Heart left ventricle (tissue), 13 donors: Measurements from ENCODE around the gene DAB2IP.

Experiments
- POLR2A ChIP-seq, 2 donors: fragments of 450-650 bp; IDR thresholded peaks; one replicate each; pipeline ENCODE4 v1.6.1; 2017; ENCODE audit warnings: antibody characterized with exemption in 2 of 2, mild to moderate bottlenecking in 2 of 2, moderate library complexity in 2 of 2
- TF ChIP-seq, protein P1 (sequence below), 12 donors: fragments of 200-600 bp; sonication (generic) in 4 of 12; IDR thresholded peaks; one replicate each; pipeline versions ENCODE4 v1.5.0 to v1.8.0; 2018 to 2022; ENCODE audit warnings: antibody characterized with exemption in 12 of 12, mild to moderate bottlenecking in 5 of 12
- donor health status: ischemic (EF 13 %, LVEDD 7.1; RV severe dilation, severe dysfunction).
- donor health status: DM: no; HTN: yes; CAD: no.
- donor health status: DM: no; HTN: no; CAD: no.
- donor health status: ischemic (EF 25% LVEDD 6.9; RV normal size, moderate dysfunction).
- donor health status: ischemic (EF 25% LVEDD 5.7; RV mildly dilated, moderate dysfunction).
- donor health status: ischemic (EF 35%, LVEDD 5.7; RV mildly dilated, moderate dysfunction).
- donor health status: nonischemic (EF 11% LVEDD 7.7; RV severe dilation, severe dysfunction).
- donor health status: DM: yes; HTN: yes; CAD: no.
- donor health status: PGD.
- donor health status: ischemic (EF 29% LVEDD 5.4; RV normal size, mild dysfunction).
- donor health status: nonischemic (EF 23%, LVEDD 6.1; RV moderate dilation, normal function).

DNA sequence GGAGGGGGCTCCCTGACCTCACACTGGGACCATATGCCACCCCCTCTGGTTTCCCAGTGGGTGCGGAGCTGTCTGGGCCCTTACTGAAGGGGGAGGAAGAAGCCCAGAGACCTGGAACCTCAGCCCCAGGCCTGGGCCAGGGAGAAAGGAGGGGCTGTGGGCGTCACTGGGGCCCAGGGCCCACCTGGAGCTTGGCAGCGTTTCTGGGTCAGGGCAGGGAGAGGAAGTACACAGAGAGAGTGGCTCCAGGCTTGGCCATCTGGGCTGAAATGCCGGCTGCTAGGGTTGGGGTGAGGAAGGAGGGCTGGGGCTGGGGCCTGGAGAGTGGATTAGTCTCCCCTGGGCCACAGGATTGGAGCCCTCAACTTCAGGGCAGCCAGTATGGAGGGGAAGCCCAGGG lies 6.4 kb upstream of the DAB2IP start:
- TF ChIP-seq, protein P1, sequence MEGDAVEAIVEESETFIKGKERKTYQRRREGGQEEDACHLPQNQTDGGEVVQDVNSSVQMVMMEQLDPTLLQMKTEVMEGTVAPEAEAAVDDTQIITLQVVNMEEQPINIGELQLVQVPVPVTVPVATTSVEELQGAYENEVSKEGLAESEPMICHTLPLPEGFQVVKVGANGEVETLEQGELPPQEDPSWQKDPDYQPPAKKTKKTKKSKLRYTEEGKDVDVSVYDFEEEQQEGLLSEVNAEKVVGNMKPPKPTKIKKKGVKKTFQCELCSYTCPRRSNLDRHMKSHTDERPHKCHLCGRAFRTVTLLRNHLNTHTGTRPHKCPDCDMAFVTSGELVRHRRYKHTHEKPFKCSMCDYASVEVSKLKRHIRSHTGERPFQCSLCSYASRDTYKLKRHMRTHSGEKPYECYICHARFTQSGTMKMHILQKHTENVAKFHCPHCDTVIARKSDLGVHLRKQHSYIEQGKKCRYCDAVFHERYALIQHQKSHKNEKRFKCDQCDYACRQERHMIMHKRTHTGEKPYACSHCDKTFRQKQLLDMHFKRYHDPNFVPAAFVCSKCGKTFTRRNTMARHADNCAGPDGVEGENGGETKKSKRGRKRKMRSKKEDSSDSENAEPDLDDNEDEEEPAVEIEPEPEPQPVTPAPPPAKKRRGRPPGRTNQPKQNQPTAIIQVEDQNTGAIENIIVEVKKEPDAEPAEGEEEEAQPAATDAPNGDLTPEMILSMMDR (IDR thresholded peaks at IDR 0.05), result no peak
- TF ChIP-seq POLR2A (IDR thresholded peaks at IDR 0.05), result no peak
